ENCODE data around the gene EIF2B5.

EIF2B5 gene

GRCh38 chr3:184176377-184177330 is 41.5 kb downstream of the EIF2B5 start:
- H3K27me3 ChIP-seq (ENCODE audit: insufficient read depth, low read length) = no peaks in the 10 kb centered on the region
- no peaks in the 10 kb centered on the region for H3K9me2 ChIP-seq (ENCODE audit: low read depth, low read length)
- no peaks in the 10 kb centered on the region for H3K9me3 ChIP-seq (ENCODE audit: low read length)
- no peak for TF ChIP-seq EZH2 (IDR thresholded peaks at IDR 0.05; ENCODE audit: borderline replicate concordance, low read length)
- TF ChIP-seq CTCF (IDR thresholded peaks at IDR 0.05; ENCODE audit: low read length) = no peak
- no peak overlapping the region for H3K27ac ChIP-seq (ENCODE audit: low read depth, low read length, poor library complexity, severe bottlenecking)
- no peaks in the 10 kb centered on the region for H4K20me1 ChIP-seq (ENCODE audit: insufficient read depth, low read length)
- H3K36me3 ChIP-seq (ENCODE audit: insufficient read depth, low read length) = peaks cover 54% of the 10 kb centered on the region
- no peak overlapping the region; the same call in 1 of the 2 replicates for H3K9ac ChIP-seq (ENCODE audit: low read length)
- peaks cover 16% of the 10 kb centered on the region for H3K79me2 ChIP-seq (ENCODE audit: insufficient read depth, low read length)
- peak overlapping the region; percentile 85 for H3K4me3 ChIP-seq (ENCODE audit: low read depth, low read length, poor library complexity, severe bottlenecking)
- peak overlapping the region; percentile 91 for H3K4me2 ChIP-seq (ENCODE audit: low read length)
- H2AFZ ChIP-seq (ENCODE audit: low read length) = no peak overlapping the region
- H3F3A ChIP-seq (ENCODE audit: insufficient read depth, low read length) = no peaks in the 10 kb centered on the region
- H3K4me1 ChIP-seq (ENCODE audit: insufficient read depth, low read length, severe bottlenecking) = peaks cover 26% of the 10 kb centered on the region

GRCh38 chr3:184177331-184177731 is 42.2 kb downstream of the EIF2B5 start:
- no peaks in the 10 kb centered on the region for H3K27me3 ChIP-seq (ENCODE audit: insufficient read depth, low read length)
- H3K9me3 ChIP-seq (ENCODE audit: low read length) = no peaks in the 10 kb centered on the region
- H4K20me1 ChIP-seq (ENCODE audit: insufficient read depth, low read length) = no peaks in the 10 kb centered on the region
- H3F3A ChIP-seq (ENCODE audit: insufficient read depth, low read length) = no peaks in the 10 kb centered on the region
- peaks cover 16% of the 10 kb centered on the region for H3K79me2 ChIP-seq (ENCODE audit: insufficient read depth, low read length)
- no peak overlapping the region for H3K4me2 ChIP-seq (ENCODE audit: low read length)
- no peaks in the 10 kb centered on the region for H3K9me2 ChIP-seq (ENCODE audit: low read depth, low read length)
- no peak overlapping the region for H2AFZ ChIP-seq (ENCODE audit: low read length)
- H3K9ac ChIP-seq (ENCODE audit: low read length) = no peak overlapping the region
- peaks cover 26% of the 10 kb centered on the region for H3K4me1 ChIP-seq (ENCODE audit: insufficient read depth, low read length, severe bottlenecking)
- H3K27ac ChIP-seq (ENCODE audit: low read depth, low read length, poor library complexity, severe bottlenecking) = no peak overlapping the region
- peaks cover 56% of the 10 kb centered on the region for H3K36me3 ChIP-seq (ENCODE audit: insufficient read depth, low read length)
- TF ChIP-seq EZH2 (IDR thresholded peaks at IDR 0.05; ENCODE audit: borderline replicate concordance, low read length) (no peak), CTCF (IDR thresholded peaks at IDR 0.05; ENCODE audit: low read length) (no peak)
- no peak overlapping the region for H3K4me3 ChIP-seq (ENCODE audit: low read depth, low read length, poor library complexity, severe bottlenecking)

GRCh38 chr3:184177767-184178306 is 42.7 kb downstream of the EIF2B5 start:
- TF ChIP-seq CTCF (IDR thresholded peaks at IDR 0.05; ENCODE audit: low read length) = no peak
- TF ChIP-seq EZH2 (IDR thresholded peaks at IDR 0.05; ENCODE audit: borderline replicate concordance, low read length) = no peak
- peaks cover 16% of the 10 kb centered on the region for H3K79me2 ChIP-seq (ENCODE audit: insufficient read depth, low read length)
- H3K9me2 ChIP-seq (ENCODE audit: low read depth, low read length) = no peaks in the 10 kb centered on the region
- H3K27ac ChIP-seq (ENCODE audit: low read depth, low read length, poor library complexity, severe bottlenecking) = no peak overlapping the region
- H3K4me3 ChIP-seq (ENCODE audit: low read depth, low read length, poor library complexity, severe bottlenecking) = no peak overlapping the region
- peaks cover 26% of the 10 kb centered on the region for H3K4me1 ChIP-seq (ENCODE audit: insufficient read depth, low read length, severe bottlenecking)
- H3K4me2 ChIP-seq (ENCODE audit: low read length) = no peak overlapping the region
- no peaks in the 10 kb centered on the region for H4K20me1 ChIP-seq (ENCODE audit: insufficient read depth, low read length)
- H3K27me3 ChIP-seq (ENCODE audit: insufficient read depth, low read length) = no peaks in the 10 kb centered on the region
- no peaks in the 10 kb centered on the region for H3F3A ChIP-seq (ENCODE audit: insufficient read depth, low read length)
- no peak overlapping the region for H3K9ac ChIP-seq (ENCODE audit: low read length)
- no peak overlapping the region for H2AFZ ChIP-seq (ENCODE audit: low read length)
- H3K36me3 ChIP-seq (ENCODE audit: insufficient read depth, low read length) = peaks cover 61% of the 10 kb centered on the region
- H3K9me3 ChIP-seq (ENCODE audit: low read length) = no peaks in the 10 kb centered on the region
